HG03521 (cell line): Measurements from ENCODE around the gene GSTM1.
"Not testable (repeated sequence)": the region's sequence is repeated elsewhere in the genome, so short reads cannot be mapped to it uniquely, and the experiment has no call there.

ENCODE experiments used
- ATAC-seq: cut with Tn5 transposase; IDR thresholded peaks from one replicate; pipeline ENCODE4 v1.9.1; 2021; ENCODE audit warnings: mild to moderate bottlenecking, moderate library complexity; ENCODE audit not compliant: unreplicated experiment

GSTM1 gene

GRCh38 chr1:109659997-109660690 is 27.5 kb upstream of the GSTM1 start:
- ATAC-seq, result no peak

DNA sequence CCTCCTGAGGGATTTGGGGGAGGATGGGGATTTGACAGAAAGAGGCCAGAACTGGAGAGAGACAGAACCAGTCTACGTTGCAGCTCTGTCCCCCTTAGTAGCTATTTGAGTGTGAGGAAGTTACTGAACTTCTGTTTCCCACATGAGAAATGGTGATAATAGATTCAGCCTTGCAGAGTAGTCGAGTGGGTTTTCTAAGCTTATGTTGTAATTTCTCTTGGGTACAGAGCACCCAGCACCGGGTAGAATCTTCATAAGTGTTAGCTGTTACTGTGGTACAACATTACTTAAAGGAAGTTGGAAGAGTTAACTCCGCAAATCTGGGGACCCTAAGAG is 27.0 kb upstream of the GSTM1 start:
- not testable (repeated sequence) for ATAC-seq

DNA sequence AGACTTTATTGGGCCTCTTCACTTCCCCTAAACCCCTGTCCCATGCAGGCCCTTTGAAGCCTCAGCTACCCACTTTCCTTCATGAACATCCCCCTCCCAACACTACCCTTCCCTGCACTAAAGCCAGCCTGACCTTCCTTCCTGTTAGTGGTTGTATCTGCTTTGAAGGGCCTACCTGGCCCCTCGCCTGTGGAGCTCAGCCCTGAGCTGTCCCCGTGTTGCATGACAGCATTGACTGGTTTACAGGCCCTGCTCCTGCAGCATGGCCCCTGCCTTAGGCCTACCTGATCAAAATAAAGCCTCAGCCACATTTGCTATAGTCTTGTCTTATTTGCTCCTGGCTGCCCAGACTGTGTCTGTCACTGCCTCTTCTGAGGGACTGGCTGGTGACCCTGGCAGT is 26.2 kb upstream of the GSTM1 start:
- ATAC-seq, result no peak

- ATAC-seq, result no peak
Measured at GRCh38 chr1:109664671-109665070, 22.9 kb upstream of the GSTM1 start.

GRCh38 chr1:109667452-109668122 is 20.0 kb upstream of the GSTM1 start, which contains the start of gene GSTM2:
TSS of gene GSTM2 (plus strand) at chr1:109668057. CDS start at chr1:109668116, 59 bp downstream.
- ATAC-seq, result no peak

- no peak for ATAC-seq
Measured at GRCh38 chr1:109668123-109668775, 19.4 kb upstream of the GSTM1 start.

DNA sequence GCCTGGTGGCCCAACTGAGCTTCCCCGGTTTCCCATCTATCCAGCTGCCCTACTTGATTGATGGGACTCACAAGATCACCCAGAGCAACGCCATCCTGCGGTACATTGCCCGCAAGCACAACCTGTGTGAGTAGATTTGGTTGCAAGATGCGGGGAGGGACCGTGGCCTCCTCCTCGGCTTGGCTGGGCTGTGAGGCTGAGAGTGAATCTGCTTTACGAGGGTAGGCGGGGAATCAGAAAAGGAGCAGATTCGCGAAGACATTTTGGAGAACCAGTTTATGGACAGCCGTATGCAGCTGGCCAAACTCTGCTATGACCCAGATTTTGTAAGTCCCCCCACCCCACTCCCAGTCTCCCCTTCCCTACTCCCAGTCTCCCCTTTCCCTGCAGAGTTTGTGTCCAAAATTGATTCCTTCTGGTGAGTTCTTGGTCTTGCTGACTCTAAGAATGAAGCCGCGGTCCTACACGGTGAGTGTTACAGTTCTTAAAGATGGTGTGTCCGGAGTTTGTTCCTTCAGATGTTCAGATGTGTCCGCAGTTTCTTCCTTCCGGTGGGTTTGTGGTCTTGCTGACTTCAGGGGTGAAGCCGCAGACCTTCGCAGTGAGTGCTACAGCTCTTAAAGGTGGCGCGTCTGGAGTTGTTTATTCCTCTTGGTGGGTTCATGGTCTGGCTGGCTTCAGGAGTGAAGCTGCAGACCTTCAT is 18.2 kb upstream of the GSTM1 start:
- no peak for ATAC-seq

DNA sequence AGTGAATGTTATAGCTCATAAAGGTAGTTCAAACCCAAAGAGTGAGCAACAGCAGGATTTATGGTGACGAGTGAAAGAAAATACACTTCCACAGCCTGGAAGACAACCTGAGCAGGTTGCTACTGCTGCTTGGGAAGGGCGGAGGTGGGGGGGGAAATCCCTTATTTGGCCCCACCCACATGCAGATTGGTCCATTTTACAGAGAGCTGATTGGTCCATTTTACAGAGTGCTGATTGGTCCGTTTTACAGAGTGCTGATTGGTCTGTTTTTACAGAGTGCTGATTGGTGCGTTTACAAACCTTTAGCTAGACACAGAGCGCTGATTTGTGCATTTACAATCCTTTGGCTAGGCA is 17.7 kb upstream of the GSTM1 start:
- ATAC-seq, result not testable (repeated sequence)

DNA sequence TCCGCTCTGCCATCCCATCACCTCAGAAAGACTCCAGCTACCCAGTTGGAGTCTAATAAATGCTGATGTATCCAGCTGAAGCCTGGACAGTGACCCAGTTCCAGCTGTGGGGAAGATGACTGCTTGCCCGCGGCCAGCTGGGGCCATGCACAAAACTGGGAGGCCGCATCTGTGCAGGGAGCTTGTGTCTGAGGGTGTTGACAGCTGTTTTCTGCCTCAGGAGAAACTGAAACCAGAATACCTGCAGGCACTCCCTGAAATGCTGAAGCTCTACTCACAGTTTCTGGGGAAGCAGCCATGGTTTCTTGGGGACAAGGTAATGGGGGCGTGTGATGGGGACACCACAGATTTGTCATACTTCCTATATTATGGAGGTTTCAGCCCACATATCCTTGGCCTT is 16.6 kb upstream of the GSTM1 start:
- no peak for ATAC-seq

- not testable (repeated sequence) for ATAC-seq
Measured at GRCh38 chr1:109673861-109674260, 13.8 kb upstream of the GSTM1 start.

- not testable (repeated sequence) for ATAC-seq
Measured at GRCh38 chr1:109676683-109677381, 10.8 kb upstream of the GSTM1 start.

DNA sequence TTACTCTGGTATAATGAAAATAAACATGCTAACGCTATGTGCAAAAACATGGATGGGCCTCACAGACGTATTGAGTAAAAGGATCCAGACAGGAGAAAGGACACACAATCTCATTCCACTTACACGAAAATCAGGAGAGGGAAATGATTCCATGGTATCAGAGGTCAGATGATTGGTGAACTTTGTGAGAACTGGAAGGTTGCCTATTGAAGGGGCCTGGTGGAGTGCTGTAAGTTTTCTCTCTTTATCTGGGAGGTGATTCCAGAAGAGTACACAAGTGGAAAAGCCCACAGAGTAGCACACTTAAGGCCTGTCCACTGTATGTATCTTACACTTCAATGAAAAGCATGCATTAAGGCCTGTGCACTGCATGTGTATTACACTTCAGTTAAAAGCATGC is 10.2 kb upstream of the GSTM1 start:
- no peak for ATAC-seq

DNA sequence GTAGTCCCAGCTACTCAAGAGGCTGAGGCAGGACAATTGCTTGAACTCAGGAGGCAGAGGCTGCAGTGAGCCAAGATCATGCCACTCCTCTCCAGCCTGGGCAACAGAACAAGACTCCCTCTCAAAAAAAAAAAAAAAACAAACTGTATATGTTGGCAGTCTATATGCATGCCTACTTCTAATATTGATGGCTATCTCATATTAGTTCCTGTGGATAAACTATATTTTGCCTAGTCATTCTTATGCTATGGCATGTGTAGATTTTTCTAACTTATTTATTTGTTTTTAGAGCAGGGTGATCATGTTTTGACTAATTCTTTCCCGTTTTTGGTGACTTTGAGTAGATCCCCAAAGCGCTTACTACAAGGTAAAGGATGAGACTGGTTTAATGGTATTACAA is 9.0 kb upstream of the GSTM1 start:
- ATAC-seq, result not testable (repeated sequence)

DNA sequence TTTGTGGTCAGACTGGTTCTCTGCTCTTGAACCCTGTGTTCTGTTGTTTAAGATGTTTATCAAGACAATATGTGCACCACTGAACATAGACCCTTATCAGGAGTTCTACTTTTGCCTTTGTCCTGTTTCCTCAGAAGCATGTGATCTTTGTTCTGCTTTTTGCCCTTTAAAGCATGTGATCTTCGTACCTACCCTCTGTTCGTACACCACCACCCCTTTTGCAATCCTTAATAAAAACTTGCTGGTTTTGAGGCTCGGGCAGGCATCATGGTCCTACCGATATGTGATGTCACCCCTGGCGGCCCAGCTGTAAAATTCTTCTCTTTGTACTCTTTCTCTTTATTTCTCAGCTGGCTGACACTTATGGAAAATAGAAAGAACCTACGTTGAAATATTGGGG is 2.8 kb upstream of the GSTM1 start:
- not testable (repeated sequence) for ATAC-seq

- ATAC-seq, result not testable (repeated sequence)
Measured at GRCh38 chr1:109685399-109685798, 2.2 kb upstream of the GSTM1 start.

- not testable (repeated sequence) for ATAC-seq
Measured at GRCh38 chr1:109685890-109686289, 1.7 kb upstream of the GSTM1 start.

GRCh38 chr1:109687109-109687508 is 508 bp upstream of the GSTM1 start:
- not testable (repeated sequence) for ATAC-seq

DNA sequence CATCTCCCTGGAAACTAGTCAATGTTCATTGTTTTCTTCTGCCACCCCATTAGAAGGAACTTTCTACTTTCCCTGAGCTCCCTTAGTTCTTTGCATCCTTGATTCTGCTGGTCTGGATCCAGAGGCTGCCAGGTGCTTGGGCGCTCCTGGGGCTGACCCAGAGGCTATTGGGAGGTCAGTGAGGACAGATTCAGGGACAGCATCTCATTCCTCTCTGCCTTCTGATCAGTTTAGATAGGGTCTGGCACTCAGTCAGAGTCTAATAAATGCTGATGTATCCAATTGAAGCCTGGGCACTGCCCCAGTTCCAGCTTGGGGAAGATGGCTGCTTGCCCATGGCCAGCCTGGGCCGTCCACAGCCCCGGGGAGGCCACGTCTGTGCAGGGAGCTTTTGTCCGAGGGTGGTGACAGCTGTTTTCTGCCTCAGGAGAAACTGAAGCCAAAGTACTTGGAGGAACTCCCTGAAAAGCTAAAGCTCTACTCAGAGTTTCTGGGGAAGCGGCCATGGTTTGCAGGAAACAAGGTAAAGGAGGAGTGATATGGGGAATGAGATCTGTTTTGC is 2.3 kb downstream of the GSTM1 start:
- no peak for ATAC-seq

DNA sequence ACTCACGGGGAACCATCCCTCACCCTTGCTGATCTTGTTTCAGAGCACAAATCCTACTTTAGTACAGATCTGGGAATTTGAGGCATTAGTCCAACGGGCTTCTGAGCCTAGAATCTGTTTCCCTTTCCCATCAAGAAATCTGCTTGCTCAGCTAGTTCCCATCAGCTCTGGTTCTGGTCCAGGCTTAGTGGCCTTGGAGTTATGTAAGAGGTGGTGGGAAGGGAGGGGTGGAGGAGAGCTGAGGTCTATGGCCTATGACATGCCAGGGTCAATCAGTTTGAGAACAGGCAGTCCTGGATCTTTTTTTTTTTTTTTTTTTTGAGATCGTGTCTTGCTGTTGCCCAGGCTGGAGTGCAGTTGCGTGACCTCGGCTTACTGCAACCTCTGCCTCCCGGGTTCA is 4.1 kb downstream of the GSTM1 start:
- ATAC-seq, result no peak

DNA sequence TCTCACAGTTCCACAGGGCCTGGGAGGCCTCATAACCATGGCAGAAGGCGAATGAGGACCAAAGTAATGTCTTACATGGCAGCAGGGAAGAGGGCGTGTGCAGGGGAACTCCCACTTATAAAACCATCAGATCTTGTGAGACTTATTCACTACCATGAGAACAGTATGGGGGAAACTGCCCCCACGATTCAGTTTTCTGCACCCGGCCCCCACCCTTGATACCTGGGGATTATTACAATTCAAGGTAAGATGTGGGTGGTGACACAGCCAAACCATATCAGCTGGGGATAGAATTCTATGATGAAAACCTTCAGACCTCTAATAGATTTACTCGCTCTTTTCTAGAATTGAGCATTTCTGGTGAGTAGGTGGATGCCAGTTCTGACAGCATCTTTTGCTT is 6.8 kb downstream of the GSTM1 start:
- ATAC-seq, result not testable (repeated sequence)

DNA sequence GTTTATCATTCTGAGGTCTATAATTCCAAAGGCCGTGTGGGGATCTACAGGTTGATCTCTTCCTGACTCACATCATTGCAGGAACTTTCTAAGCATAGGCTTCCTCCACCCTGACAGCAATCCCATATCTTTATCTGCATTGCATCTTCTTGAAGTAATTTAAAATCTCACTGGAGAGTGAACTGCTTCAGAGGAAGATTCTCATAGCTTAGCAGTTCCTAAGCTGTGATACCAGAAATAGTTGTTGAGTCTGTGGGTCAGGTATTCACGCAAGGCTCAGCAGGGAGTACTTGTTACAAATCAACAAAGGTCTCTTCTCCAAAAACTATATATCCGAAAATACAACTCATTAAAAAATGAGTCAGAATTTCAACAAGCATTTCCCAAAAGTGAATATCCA is 7.5 kb downstream of the GSTM1 start:
- not testable (repeated sequence) for ATAC-seq
